ENCODE results near the gene FAM43A.
A peak's percentile ranks its signal among the peaks of the same experiment; 100 is the strongest.

Gene FAM43A

GRCh38 chr3:194676471-194676870, 9.2 kb upstream of the FAM43A start:
- DNase-seq, result no peak

- DNase-seq, result no peak
Measured at GRCh38 chr3:194680888-194681615, 4.6 kb upstream of the FAM43A start.

GRCh38 chr3:194682189-194682693, 3.4 kb upstream of the FAM43A start:
- no peak for DNase-seq

DNA sequence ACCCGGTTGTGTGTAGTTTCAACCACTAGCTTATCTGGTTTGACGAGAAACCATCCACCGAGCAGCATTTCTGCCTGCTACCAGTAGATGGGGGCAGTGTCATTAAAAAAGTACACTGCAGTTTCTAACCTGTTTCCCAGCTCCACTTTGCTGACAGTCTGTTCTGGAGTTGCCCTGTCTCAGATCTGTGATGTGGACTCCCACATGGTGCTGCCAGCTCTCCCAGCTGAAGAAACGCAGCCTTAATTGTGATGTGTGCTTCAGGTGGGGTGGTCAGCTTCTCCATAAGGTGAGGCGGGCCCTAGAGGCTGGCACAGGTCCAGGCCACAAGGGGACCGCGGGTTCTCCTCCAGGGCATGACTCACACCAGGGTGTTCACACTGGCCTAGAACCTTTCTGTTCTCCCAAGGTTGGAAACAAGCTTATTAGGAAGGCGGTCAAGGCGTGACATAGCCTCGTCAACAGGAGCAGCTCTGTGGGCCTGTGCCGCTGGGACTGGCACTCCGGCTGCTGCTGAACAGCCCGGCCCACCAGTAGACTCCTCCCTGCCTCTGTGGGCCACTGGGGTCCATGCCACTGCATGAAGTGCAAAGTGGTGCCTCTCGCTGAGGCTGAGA, 2.9 kb upstream of the FAM43A start:
- peak; percentile 72 for DNase-seq

DNA sequence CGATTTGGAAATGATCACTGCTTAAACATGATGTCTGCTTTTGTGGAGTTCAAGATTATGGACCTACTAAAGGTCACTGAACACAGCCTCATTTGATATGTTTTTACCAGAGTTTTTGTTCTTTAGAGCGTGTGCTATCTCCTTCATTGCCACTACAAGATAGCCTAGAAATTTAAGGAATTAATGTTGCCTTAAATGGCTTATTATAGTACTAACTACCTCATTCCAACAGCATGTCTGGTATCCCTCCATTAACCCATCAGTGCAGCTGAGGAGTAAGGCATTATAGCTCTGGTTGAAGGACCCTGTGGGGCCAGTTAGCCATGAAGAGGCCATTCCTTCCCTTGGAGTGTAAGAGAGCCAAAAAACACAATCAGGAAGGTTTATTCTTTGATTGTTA, 2.3 kb upstream of the FAM43A start:
- DNase-seq, result no peak

GRCh38 chr3:194685065-194685717, 492 bp upstream of the FAM43A start:
- DNase-seq, result no peak

GRCh38 chr3:194686414-194686815, 732 bp downstream of the FAM43A start:
- DNase-seq, result no peak

DNA sequence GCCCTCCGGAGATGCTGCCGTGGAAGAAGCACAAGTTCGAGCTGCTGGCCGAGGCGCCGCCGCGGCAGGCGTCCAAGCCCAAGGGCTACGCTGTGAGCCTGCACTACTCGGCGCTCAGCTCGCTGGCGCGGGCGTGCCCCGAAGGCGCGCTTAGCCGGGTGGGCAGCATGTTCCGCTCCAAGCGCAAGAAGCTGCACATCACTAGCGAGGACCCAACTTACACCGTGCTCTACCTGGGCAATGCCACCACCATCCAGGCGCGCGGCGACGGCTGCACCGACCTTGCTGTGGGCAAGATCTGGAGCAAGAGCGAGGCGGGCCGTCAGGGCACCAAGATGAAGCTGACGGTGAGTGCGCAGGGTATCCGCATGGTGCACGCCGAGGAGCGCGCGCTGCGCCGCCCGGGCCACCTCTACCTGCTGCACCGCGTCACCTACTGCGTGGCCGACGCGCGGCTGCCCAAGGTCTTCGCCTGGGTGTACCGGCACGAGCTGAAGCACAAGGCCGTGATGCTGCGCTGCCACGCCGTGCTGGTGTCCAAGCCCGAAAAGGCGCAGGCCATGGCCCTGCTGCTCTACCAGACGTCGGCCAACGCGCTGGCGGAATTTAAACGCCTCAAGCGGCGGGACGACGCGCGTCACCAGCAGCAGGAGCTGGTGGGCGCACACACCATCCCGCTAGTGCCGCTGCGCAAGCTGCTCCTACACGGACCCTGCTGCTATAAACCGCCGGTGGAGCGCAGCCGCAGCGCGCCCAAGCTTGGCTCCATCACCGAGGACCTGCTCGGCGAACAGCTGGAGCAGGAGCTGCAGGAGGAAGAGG, 1.3 kb downstream of the FAM43A start:
- no peak for DNase-seq

DNA sequence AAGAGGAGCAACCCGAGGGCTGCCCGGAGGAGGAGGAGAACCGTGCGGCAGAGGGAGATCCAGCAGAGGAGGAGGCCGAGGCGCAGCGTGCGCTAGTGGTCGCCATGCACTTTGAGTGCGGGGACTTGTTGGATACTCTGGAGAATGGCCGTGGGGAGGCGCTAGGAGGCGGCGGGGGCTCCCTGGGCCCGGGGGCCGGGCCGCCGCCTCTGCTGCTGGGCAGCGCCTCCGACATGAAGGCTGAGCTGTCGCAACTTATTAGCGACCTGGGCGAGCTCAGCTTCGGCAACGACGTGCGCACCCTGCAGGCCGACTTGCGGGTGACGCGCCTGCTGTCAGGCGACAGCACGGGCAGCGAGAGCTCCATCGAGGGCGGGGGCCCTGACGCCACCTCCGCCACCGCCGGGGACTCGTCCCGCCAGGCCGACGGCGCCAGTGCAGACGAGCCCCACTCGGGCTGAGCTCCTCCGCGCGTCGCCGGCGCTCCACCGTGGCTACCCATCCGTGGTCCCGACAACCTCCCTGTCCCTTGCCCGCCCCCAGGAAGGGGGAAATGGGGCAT, 2.0 kb downstream of the FAM43A start:
- no peak for DNase-seq

DNA sequence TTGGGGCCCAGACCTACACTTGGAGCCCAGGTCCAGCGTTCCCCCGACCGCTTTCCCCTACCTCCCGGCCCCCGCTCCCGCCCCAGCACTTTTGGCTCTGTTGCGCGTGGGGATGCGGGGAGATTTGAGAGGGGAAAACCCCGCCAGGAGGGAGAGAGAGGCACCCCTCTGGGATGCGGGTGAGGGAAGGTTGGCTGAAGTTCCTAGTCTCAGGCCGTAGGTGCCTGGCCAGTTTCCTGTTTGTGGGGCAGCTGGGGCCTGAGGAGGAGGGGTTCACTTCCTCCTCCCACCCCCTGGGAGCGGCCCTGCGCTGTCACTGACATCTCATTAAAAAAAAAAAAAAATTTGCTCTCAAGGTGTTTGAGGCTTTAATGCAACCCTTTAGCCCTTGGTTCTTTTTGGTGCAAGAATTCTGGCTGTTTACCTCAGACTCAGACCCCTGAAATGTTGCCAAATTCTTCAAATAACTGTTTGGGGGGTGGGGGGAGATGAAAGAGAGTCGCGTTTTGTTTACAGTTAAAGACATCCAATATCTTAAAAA, 2.6 kb downstream of the FAM43A start:
- DNase-seq, result no peak

- no peak for DNase-seq
Measured at GRCh38 chr3:194688946-194689345, 3.3 kb downstream of the FAM43A start.

DNA sequence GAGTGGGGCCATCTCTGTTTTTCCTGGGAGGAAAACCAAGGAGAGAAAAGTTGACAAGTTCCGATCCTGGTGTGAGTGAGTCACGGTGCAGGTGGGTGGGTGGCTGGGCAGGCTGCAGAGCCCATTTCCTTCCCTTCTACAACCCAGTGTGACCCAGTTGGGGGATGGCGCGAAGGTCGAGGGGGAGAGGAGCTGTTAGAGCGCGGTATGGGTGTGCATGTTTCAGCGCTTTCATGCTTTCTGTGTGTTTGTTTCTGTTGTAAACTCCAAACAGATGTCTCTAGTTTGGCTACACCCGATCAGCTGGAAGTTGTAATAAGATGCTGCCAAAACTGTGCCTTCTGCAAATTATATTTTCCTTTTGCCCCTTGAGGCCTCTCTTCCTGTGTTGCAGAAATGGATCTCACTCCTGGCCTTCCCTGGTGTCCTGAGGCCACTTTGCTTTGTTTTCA, 3.8 kb downstream of the FAM43A start:
- no peak for DNase-seq

DNA sequence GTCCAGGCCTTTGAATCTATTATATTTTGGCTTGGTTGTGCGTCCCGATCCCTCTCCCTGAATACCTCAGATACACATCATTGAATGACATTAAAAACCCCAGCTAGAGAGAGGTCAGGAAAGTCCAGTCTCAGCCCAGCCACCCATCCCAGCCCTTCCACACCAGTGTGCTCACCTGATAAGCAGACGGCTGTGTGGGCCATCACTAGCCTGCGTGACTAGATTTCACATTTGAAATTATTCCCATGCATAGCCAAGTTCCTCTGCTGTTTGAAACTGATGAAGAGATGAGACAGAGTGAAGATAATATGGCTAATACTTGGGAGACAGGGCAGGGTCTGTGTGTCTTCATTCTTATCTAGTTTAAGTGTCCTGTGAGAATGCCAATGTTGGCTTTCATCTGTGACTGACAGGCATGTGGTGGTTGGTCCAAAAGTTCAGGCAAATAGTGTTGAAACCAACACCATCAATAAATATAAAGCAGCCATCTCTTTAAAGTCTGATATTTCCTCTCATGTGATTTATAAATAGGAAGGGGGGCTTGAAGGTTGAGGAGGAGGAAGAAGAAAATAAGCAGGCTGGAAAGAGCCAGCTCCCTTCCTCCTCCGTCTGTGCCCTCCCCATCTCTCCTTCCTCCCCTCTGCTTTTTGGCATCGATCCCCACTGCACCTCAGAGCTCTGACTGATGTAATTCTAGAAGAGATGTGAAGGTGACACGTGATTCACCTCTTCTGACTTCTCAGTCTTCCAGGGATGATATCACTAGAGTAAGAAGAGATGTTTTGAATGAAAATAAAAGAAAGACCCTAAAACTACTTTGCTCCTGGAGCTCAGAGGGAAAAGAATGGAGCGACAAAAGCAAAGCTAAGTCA, 5.1 kb downstream of the FAM43A start:
- peak; percentile 69 for DNase-seq

- no peak for DNase-seq
Measured at GRCh38 chr3:194691481-194692283, 6.0 kb downstream of the FAM43A start.

- DNase-seq, result no peak
Measured at GRCh38 chr3:194696702-194697101, 11.0 kb downstream of the FAM43A start.

GRCh38 chr3:194702545-194702944, 16.9 kb downstream of the FAM43A start:
- no peak for DNase-seq

DNA sequence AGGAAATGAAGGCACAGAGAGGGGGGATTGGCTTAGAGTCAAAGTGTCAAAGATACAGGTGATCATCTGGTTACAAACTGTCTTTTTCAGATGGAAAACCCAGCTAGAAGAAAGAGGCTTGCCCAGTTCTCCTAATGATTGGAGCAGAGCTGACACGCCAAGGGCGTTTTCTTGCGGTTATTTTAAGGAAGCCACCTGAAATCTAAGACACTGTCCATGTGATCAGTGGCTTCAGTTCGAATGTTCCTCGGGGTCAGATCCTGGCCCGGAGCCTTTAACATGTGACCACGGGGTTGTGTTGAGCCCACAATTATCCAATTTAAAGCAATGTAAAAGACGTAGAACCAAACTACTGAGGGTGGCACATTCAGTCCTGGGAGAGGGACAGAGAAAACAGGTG, 19.5 kb downstream of the FAM43A start:
- no peak for DNase-seq

DNA sequence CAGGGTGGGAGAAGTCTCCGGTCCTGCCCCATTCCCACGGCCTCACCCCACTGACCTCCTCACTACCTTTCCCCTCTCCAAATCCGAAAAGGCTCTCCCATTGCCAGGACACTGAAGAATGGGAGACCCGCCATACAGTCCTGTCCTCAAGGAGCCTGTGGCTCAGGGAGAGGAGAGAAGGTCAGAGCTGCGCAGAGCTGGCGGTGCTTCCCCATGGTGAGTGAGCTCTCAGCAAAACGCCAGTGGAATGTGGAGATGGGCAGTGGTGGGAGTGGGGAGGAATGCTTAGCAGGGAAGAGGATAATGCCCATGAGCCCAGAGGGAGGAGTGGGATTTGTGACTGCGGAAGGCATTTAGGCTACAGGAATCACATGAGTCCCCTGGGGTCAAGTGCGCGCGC, 20.1 kb downstream of the FAM43A start:
- no peak for DNase-seq

- DNase-seq, result no peak
Measured at GRCh38 chr3:194707147-194707540, 21.5 kb downstream of the FAM43A start.

DNA sequence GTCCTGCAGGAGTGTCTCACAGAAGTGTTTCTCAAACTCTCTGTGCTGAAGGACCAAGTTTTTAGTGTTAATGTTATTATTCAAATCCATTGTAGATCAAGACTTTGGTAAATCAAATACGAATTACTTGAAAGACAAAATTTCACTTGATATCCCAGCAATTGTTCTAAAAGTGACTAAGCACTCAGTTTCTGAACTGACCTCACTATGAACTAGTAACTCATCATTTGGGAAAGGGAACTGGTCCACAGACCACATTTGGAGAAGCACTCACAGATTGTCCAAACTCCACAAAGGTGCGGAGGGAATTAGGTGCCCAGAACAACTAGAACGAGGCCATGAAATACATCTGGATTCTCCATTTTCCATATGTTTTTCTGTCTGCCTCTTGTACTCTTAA, 25.6 kb downstream of the FAM43A start:
- no peak for DNase-seq

DNA sequence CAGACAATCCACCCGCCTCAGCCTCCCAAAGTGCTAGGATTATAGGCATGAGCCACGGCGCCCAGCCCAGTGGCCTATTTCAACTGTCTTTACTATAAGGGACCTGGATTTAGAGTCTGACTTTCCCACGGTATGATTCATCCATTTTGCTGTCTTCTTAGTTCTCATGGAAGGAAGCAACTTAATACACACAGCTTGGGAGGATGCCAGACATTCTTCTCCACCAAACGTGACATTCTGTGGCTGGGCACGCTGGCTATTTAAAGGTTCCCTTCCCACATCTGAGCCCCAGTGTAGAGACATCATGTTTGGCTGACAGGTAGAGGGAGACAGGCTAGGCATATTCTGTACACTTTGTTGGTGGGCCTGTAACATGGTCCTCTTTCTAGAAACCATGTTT, 26.2 kb downstream of the FAM43A start:
- peak; percentile 84 for DNase-seq
